GM19238 (cell line): ENCODE data around the gene MB21D2.
"Not testable (repeated sequence)": the region's sequence is repeated elsewhere in the genome, so short reads cannot be mapped to it uniquely, and the experiment has no call there.

Experiments used
- DNase-seq: peaks from one replicate; pipeline ENCODE4 v3.0.0; 2011; ENCODE audit warnings: low spot score; ENCODE audit not compliant: insufficient read length

MB21D2 gene

DNA sequence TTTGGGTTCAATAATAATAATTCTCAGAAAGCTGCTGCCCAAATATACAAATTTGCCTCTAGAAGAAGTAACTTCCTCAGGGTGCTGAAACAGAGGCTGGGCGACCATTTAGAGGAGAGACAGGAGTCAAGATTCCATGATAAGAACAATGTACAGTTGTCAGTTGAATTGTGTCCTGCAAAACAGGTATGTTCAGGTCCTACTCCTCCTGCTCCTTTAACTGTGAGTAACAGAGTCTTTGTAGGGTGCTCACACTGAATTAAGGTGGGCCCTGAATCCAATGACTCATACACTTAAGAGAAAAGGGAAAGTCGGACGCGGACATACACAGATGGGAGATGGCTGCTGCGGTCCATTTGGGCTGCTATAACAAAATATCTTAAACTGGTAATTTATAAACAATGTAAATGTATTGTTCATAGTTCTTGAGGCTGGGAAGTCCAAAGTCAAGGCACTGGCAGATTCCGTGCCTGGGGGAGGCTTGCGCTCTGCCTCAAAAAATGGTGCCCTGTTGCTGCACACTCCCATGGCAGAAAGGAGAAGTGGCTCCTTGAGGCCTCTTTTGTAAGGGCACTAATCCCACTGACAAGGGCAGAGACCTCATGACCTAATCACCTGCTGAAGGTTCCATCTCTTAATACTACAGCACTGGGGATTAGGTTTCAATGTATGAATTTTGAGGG, 55.1 kb downstream of the MB21D2 start:
- DNase-seq, result no peak

DNA sequence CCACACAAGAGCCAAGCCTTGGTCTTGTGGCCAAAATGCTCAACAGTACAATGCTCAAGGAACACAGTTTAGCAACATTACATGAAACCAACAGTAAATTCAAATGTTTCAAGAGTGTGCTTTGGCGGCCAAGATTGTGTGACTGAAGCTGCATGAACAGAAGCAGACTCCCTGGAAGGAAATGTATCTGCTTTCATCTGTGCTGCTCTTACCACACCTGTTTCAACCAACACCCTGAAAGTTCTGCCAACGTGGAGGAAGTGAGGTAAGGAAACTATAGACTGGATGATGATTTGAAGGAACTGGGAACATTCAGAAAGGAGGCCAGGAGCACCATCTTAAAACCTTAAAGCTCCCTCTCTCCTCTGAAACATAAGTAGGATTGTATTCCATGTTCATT, 55.7 kb downstream of the MB21D2 start:
- no peak for DNase-seq

DNA sequence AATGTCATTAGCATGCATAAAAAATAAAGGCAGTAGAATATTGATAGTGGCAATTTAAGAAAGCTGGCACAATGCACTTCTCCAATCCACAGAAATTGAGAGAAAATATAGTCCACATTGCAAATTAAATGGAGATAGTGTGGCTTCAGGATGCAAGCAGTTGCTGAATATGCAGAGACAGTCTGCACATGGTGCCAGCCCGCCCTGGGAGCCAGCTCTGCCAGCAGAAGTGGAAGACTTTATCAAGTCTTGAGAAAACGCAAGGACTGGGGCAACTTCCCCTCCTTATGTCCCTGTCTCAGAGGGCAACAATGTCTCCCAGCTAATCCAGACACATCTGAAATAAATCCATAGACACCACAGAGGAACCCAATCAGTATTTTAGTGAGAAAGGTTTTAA, 57.2 kb downstream of the MB21D2 start:
- DNase-seq, result no peak

DNA sequence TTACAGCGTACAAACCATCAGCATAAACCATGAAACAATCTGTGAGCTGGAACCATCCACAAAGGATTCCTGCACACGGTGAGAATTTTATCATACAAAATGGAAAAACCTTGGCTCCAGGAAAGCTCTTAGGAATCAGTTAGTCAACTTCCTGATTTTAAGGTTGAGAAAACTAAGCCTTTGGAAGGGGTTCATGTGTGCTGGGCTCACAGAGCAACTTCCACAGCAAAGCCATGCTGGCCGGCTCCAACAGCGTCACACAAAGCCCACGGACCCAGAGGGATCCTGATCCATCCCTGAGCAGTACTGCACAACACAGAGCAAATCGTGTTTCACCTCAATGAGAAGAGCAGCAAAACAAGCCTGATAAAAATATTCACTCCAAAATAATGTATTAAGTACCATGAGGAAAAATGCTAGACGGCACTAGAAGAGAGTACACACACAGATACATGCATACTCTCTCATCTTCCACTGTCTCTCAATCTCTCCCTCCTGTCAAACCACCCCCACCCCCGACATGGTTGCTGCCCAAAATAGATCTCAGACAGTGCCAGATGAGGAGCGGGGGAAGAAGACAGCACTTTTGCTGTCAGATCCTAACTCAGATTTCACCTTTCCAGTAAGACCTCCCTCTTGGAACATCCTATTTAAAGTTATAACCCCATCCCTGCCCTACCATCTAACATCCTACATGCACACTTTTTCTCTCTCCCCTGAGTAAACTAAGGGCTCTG, 58.6 kb downstream of the MB21D2 start:
- DNase-seq, result no peak

DNA sequence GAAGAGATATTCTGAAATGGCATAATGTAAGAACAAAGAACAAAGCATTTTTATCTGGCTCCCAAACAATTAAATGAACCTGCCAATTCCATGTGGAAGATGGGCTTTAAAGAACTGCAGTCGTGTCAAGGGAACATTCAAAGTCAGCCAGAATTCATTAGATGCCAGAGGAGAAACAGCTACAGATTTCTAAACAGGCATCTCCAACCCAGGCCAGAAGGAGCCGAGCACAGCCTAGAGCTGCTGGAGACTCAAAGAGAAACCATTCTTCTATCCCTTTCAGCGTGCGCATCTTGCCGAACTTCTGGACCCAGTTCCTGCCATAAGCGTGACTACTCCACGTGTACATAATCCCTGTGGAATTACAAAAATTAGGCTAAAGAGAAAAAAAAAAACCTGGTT, 60.4 kb downstream of the MB21D2 start:
- DNase-seq, result no peak

DNA sequence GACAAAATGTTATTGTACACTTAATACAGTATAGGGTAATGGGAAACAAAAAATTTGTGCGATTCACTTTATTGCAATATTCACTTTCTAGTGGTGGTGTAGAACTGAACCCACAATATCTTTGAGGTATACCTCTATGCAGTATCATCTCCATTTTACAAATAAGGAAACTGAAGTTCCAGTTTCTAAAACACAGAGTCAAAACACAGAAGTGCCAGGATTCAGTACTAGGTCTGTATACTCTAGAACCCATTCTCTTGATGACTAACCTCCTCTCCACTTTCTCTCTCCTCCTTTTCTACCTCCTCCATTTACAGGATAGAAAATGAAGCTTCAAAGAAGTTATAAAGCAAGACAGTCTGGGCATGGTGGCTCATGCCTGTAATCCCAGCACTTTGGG, 62.2 kb downstream of the MB21D2 start:
- no peak for DNase-seq

DNA sequence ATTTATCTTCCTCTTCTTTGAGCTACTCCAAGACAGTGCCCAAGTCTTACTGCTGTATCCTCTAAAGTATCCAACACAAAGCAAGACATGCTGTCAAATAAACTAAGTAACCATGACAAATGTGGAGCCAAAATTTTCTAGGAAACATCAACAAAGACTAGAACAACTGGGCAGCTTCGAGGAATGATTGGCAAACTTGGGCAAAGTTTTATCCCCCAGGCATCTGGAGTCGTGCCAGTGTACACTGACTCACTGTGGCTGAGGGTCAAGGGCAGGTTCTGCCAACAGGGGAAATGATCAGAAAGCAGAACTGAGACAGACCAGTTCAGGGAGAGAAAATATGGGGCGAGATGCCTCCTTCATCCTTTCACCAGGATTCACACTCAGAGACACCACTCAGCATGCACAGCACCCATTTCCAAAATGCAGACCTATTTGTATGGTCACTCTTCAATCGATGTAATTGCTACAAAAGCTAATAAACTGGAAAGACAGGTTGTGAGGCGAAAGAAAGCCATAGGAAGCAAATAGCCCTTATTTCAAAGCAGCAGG, 65.8 kb downstream of the MB21D2 start:
- no peak for DNase-seq

DNA sequence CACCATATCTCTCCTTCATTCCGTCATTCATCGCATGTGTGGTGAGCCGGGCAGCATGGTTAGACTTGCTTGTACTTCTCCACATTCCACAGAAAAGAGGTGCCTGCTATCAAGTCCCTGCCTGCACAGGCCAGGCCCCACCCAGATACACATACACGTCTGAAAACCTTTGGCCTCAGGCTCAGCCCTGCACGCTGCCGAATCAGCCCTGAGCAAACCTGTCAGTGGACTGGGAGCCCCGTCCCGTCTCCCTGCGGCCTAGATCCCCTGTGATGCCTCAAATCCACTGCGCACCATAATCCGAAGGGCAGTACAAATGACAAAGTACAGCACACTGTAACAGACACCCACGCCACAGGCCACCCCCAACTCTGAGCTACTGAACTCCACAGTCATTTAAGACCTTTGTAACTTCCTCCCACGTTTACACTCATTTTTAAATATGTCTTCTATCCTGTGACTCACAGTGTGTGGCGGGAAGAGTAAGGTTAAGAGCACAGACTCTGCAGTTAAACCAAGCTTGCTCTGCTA, 67.1 kb downstream of the MB21D2 start:
- no peak for DNase-seq

DNA sequence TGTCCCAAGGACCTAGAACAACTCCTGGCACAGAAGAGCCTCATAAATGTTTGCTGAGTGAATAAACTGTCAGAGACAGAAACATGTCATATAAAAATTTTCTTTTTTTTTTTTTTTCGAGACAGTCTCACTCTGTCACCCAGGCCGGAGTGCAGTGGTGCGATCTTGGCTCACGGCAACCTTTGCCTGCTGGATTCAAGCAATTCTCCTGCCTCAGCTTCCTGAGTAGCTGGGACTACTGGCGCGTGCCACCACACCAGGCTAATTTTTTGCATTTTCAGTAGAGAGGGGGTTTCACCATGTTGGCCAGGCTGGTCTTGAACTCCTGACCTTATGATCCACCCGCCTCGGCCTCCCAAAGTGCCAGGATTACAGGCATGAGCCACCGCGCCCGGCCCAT, 67.8 kb downstream of the MB21D2 start:
- not testable (repeated sequence) for DNase-seq

DNA sequence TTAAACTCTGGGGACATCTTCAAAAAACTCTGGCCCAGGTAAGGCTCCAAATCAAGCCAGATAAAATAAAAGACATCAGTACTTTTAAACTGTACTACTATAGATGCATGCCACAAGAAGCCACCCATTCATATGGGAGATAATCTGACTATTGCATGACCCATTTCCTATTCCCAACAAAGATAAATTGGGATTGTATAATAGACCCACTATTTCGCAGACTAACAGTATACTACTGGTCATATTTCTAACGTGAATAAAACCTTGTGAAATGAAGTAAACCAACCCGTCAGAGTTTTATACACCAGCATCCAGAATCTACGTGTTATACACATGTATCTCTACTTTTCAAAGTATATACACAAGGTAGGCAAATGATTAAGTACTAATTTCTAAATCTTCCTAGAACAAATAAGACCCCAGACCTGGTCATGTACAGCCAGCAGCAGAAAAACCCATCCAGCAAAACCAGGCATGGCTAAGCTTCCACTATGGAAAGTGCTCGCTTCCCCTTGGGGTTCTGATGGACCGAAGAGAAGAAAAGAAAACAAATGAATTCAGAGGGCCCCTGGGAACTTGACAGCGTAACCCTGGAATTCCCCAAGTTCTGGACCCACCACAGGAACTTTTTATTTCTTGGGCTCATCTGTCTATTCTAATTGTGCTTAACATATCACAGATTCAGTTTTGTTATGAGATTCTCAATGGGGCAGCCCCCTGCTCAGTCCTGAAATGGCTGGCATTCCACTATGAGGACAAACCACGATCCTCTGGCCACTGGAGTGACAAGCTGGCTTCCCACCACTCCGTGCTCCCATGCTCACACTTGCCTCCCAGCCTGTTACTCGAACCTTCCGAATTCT, 69.1 kb downstream of the MB21D2 start:
- DNase-seq, result no peak

DNA sequence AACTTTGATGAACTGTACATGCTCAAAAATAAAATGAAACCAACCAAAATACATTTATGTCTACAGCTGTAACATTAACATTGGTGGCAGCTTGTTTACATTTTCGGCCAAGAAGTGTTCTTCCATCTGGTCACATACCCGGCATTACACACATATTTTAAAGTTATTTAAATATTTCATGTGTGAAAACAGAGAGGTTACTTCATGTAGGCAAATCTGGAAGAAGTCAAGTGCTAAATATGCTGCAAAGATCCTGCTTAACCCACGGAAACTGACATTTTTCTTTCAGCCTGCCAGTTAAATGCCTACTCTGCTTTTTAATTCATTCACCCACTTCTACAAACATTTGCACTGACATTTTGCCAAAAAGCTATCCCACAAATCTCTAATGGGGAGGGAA, 69.7 kb downstream of the MB21D2 start:
- no peak for DNase-seq

DNA sequence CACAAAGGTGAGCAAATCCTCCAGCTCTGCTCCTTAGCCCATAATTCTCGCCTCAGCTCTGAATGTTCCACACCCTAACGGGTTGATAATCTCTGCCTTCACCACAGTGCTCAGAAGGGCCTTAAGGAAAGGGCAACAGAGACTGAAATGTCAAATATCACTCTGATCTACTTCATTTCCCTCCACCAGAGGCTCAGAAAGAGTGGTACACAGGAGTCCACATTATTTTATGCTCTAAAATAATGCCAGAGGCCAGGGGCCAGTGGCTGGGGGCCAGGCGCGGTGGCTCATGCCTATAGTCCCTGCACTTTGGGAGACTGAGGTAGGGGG, 72.2 kb downstream of the MB21D2 start:
- DNase-seq, result no peak

DNA sequence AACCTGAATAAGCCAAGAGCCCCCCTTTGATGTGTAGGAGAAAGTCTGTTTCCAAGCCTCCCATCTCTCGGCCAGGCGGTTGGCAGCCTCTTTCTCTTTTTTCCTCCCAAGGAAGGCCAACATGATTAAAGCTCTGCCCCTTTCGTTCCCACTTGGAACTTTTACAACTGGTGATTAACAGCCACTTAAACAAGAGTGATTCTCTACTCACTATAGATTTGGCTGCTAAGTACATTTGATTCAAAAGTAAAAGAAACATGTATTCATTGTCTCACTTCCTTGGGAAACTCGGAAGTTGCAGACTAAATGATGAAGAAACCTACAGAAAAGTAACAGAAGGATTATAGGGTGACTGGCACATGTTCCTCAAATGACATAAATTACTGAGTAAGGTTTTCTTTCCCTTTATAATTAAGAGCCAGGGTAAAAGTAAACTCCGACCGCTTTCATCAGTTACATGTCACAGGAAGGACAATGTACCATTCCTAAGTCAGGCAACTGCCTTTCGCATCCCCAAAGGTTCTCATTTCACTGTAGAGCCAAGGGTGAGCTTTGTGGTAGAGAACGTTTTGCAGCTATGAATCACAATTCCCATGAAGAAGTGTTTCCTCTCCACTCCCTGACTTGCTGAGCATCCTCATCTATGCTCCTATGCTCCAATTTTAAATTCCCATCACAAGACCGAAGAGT, 72.7 kb downstream of the MB21D2 start:
- no peak for DNase-seq

DNA sequence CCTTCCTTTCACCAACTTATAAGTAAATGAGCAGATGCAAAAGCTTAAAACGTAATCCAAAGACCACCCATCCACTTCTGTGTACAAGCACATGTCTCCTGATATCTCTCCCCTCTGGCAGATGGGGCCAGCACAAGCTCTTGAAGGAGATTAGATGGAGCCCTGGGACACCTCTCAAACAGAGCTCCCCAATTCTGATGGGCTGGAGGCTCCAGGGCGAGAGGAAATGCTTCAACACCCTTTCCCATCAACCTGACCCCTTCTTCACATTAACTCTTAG, 73.2 kb downstream of the MB21D2 start:
- DNase-seq, result no peak

DNA sequence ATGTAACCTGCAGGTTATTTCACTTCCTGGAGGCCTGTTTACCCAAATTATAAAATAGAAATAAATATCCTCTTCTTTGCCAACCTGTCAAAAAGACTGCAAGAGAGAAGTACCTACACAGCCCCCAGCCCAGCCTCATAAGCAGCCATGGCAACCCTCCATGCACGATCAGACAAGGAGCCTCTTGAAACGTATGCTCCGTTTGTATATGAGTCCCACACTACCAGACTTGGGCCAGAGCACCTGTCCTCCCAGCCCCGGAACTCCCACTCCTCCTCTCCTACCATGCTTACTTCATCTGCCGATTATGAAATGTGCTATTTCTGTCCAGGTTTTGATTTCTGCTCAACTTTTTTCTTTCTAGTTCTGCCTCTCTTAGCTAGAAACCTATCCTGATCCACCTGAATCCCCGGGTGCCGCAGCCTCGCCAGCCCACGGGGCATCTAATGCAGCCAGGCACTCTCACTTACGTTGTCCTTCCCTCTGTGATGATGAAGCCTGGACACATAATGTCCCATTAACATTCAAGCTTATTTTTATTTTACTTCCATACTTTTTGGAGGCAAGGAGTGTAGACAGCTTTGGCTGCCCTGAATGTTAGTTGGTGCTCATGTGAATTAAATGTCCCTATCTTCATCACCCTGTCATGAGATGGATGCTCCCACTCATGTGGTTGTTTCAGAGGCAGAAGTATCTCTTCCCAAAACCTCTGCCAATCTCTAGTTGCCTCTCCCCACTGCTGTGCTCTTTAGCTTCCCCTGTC, 73.8 kb downstream of the MB21D2 start:
- no peak for DNase-seq

DNA sequence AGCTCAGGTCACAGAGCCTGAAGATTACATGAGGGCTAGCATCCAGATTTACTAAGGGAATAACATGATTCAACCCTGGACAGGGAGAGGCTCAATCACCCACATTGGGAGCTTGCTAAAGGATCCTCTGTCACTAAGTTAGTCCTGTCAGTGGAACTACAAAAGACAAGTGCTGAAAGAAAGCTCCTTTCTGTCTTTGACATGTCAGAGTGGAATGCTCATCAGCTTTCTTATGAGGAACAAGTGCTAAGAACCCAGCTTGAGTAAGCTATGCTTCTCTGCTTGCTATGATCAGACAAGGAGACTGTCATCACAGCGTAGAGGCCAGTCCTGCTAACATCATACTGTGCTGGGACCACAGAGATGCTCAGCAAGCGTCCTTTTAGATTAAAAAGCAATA, 74.5 kb downstream of the MB21D2 start:
- no peak for DNase-seq

DNA sequence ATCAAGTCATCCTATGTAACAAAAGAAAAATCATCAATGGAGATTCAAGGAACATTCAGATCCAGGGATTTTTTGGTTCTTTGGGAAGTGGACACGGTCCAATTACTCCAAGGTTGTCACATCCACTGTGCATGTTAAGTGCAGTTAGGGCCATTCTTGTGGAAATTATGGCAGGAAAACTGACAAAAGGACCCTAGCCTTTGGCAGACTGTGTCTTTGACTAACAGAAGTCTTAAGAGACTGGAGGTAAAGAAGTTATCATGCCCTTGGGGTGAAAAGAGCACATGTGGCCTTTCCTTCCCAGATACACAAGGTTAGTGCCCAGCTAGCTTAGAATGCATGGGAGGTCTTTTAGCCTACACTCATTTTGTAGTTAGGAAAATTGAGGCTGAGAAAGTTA, 74.9 kb downstream of the MB21D2 start:
- no peak for DNase-seq

DNA sequence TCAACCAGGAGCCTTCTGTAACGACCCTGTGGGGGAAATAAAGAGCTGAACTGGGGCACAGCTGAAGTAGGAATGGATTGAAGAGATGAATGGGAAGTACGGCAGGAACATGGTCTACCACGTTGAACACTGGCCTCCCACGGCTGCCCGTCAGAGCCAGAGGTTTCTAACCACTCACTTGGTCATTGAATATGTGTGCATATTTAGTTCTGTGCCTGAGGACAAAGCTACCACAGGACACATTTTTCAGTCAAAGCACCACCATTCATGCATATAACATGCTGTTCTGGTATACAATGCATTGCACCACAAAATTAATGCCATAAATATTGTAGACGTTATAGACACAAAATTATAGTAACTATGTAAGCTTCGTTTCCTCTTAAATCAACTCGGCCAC, 75.5 kb downstream of the MB21D2 start:
- no peak for DNase-seq

DNA sequence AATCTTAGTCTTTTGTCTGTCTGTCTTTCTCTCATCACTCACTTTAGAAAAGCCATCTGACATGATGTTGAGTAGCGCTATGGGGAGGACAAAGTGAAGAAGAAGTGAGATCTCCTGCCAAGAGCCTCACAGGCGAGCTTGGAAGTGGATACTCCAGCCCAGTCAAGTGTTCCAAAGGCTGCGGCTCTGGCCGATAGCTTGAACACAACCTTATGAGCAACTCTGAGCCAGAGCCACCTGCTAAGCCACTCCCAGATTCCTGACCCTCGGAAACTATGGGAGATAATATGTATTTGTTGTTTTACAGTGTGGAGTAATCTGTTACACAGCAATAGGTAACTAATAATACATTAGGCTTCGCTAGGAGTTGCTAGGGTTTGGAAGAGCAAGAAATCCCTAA, 76.2 kb downstream of the MB21D2 start:
- DNase-seq, result no peak

DNA sequence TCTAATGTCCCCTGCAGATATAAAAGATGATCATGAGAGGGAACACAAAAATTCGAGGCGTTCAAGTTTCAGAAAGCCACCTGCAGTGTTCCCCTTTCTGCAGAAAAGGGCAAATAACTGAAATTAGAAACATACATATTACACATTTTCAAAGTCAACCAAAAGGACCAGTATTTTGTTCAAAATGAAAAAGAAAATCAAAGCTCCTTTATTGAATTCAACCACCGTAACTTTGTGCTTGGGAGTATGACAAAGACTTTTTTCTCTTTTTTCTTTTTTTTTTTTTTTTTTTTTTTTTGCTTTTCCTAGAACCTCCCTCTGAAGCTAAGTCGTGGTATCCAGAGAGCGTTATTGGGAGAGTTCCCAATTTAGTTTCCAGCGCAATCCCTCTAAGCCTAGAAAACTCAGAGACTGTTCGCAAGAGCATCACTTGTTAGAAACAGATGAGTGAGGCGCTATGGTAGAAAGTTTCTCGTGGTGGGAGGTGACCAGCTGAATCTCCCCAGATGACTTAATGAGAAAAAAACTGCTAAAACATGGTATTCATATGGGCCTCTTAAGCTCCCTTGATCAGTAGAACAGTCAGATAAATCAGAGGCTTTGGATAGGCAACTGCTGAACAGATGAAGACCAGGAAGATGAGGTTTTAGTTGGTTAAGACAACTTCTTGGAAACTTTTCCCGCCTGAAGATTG, 77.4 kb downstream of the MB21D2 start:
- no peak for DNase-seq
